Measurements from ENCODE around the gene YBEY. TPM values are rescaled to one million over a fixed set of nuclear protein-coding genes. Genes with fewer than 3 reads are reported as not detected.
A peak's percentile ranks its signal among the peaks of the same experiment; 100 is the strongest.
"Not testable (repeated sequence)": the region's sequence is repeated elsewhere in the genome, so short reads cannot be mapped to it uniquely, and the experiment has no call there.

The YBEY gene
- total RNA-seq, 1 donor from 2014 or later = 20.4 TPM

DNA sequence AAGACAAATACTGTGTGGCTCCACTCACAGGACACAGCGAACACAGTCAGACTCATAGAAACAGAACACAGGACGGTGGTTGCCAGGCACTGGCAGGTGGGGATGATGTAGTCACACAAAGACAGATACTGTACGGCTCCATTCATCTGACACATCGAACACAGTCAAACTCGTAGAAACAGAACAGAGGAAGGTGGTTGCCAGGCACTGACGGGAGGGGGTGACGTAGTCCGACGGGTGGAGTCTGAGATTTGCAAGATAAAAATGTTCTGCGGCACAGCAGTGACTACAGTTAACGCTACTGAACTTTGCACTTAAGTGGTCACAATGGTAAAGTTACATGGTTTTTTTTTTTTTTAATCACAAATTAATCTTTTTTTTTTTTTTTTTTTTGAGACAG is 18.8 kb downstream of the YBEY start:
- TF ChIP-seq, protein P1, sequence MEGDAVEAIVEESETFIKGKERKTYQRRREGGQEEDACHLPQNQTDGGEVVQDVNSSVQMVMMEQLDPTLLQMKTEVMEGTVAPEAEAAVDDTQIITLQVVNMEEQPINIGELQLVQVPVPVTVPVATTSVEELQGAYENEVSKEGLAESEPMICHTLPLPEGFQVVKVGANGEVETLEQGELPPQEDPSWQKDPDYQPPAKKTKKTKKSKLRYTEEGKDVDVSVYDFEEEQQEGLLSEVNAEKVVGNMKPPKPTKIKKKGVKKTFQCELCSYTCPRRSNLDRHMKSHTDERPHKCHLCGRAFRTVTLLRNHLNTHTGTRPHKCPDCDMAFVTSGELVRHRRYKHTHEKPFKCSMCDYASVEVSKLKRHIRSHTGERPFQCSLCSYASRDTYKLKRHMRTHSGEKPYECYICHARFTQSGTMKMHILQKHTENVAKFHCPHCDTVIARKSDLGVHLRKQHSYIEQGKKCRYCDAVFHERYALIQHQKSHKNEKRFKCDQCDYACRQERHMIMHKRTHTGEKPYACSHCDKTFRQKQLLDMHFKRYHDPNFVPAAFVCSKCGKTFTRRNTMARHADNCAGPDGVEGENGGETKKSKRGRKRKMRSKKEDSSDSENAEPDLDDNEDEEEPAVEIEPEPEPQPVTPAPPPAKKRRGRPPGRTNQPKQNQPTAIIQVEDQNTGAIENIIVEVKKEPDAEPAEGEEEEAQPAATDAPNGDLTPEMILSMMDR (IDR thresholded peaks at IDR 0.05) = no peak
- DNase-seq (no peak), ATAC-seq (peak; percentile 23 to 32)
- Histone ChIP-seq H3K4me3 (no peak overlapping the region), H3K9me3 (no peaks in the 10 kb centered on the region), H3K27ac (no peak overlapping the region), H3K27me3 (ENCODE audit: low read depth) (no peaks in the 10 kb centered on the region), H3K36me3 (no peaks in the 10 kb centered on the region), H3K4me1 (no peaks in the 10 kb centered on the region)
- intact Hi-C loops (cut with DNase I) = no loop called here

GRCh38 chr21:46307625-46308024 is 21.5 kb downstream of the YBEY start:
- Histone ChIP-seq H3K27me3 (ENCODE audit: low read depth) (no peaks in the 10 kb centered on the region), H3K9me3 (no peaks in the 10 kb centered on the region), H3K4me1 (no peaks in the 10 kb centered on the region), H3K4me3 (no peak overlapping the region), H3K36me3 (no peaks in the 10 kb centered on the region), H3K27ac (no peak overlapping the region)
- ATAC-seq = no peak
- intact Hi-C loops (cut with DNase I) = no loop called here
- no peak for DNase-seq
- TF ChIP-seq, protein P1 (IDR thresholded peaks at IDR 0.05) = no peak

- TF ChIP-seq, protein P1 (IDR thresholded peaks at IDR 0.05) = no peak
- no peak for ATAC-seq
These were observed 22.3 kb downstream of the YBEY start for GRCh38 chr21:46308431-46308830.

GRCh38 chr21:46310260-46310659 is 24.1 kb downstream of the YBEY start:
- DNase-seq; H3K9me3 ChIP-seq; H3K27me3 ChIP-seq (ENCODE audit: low read depth); intact Hi-C loops (cut with DNase I); H3K36me3 ChIP-seq; ATAC-seq; H3K4me1 ChIP-seq; H3K4me3 ChIP-seq; H3K27ac ChIP-seq: not testable (repeated sequence)

More at GRCh38 chr21:46308431-46308830, 22.3 kb downstream of the YBEY start:
- H3K4me1 ChIP-seq = no peaks in the 10 kb centered on the region
- no peak overlapping the region for H3K4me3 ChIP-seq
- DNase-seq = no peak
- H3K27me3 ChIP-seq (ENCODE audit: low read depth) = no peaks in the 10 kb centered on the region
- H3K36me3 ChIP-seq = no peaks in the 10 kb centered on the region
- H3K9me3 ChIP-seq = no peaks in the 10 kb centered on the region
- intact Hi-C loops (cut with DNase I) = no loop called here
- H3K27ac ChIP-seq = no peak overlapping the region

GRCh38 chr21:46311568-46311967 is 25.4 kb downstream of the YBEY start:
- intact Hi-C loops (cut with DNase I) = no loop called here
- ATAC-seq = no peak
- H3K4me3 ChIP-seq = no peak overlapping the region

DNA sequence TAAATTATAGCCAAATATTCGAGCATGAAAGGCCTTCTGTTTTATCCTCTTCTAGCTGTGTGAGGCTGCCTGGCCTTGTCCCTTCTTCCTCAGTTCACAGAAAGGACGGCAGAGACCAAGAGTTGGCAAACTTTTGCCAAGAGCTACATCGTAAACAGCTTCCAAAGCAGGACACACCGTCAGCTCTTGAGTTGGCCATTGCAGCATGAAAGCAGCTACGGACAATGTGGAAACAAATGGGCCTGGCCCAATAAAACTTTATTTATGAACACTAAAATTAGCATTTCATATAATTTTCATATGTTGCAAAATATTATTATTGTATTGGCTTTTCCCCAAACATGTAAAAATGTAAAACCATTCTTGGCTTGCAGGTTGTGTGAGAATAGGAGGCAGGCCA is 26.8 kb downstream of the YBEY start:
- intact Hi-C loops (cut with DNase I) = no loop called here
- Histone ChIP-seq H3K27ac (no peak overlapping the region), H3K9me3 (no peaks in the 10 kb centered on the region), H3K27me3 (ENCODE audit: low read depth) (no peaks in the 10 kb centered on the region), H3K4me3 (no peak overlapping the region), H3K36me3 (no peaks in the 10 kb centered on the region), H3K4me1 (no peaks in the 10 kb centered on the region)
- TF ChIP-seq, protein P1 (IDR thresholded peaks at IDR 0.05) = no peak
- ATAC-seq (no peak), DNase-seq (no peak)

More at GRCh38 chr21:46311568-46311967, 25.4 kb downstream of the YBEY start:
- no peaks in the 10 kb centered on the region for H3K9me3 ChIP-seq
- H3K27ac ChIP-seq = no peak overlapping the region
- H3K4me1 ChIP-seq = no peaks in the 10 kb centered on the region
- TF ChIP-seq, protein P1 (IDR thresholded peaks at IDR 0.05) = no peak
- DNase-seq = no peak
- no peaks in the 10 kb centered on the region for H3K36me3 ChIP-seq
- H3K27me3 ChIP-seq (ENCODE audit: low read depth) = no peaks in the 10 kb centered on the region

Measured in lower lobe of right lung (tissue), 2 donors.